WTC11 (cell line): ENCODE results near the gene PAX4.

Experiments used
- CREM ChIP-seq: sonication (generic); formaldehyde crosslinking; IDR thresholded peaks from 2 replicates; pipeline ENCODE4 v1.8.1; 2022; ENCODE audit warnings: mild to moderate bottlenecking, missing genetic modification reagents, moderate library complexity
- ETV6 ChIP-seq: sonication (generic); formaldehyde crosslinking; IDR thresholded peaks from 2 replicates; pipeline ENCODE4 v1.8.1; 2022; ENCODE audit warnings: mild to moderate bottlenecking, missing genetic modification reagents
- NR2C2 ChIP-seq: sonication (generic); formaldehyde crosslinking; IDR thresholded peaks from 2 replicates; pipeline ENCODE4 v1.8.0; 2022; ENCODE audit warnings: mild to moderate bottlenecking, missing genetic modification reagents
- NR3C1 ChIP-seq: sonication (generic); formaldehyde crosslinking; conservative IDR thresholded peaks from 2 replicates; pipeline ENCODE4 v1.8.1; 2023; ENCODE audit warnings: low read depth, mild to moderate bottlenecking, missing genetic modification reagents
- ZNF671 ChIP-seq: fragments of 250-450 bp; sonication (Bioruptor Pico); IDR thresholded peaks from 2 replicates; pipeline ENCODE4 v1.8.0; 2021; ENCODE audit warnings: mild to moderate bottlenecking
- TF ChIP-seq, protein P1 (sequence below): sonication (generic); formaldehyde crosslinking; IDR thresholded peaks from 2 replicates; pipeline ENCODE4 v1.8.1; 2023; ENCODE audit warnings: mild to moderate bottlenecking, moderate library complexity, missing genetic modification reagents
- TF ChIP-seq, protein P2 (sequence below): sonication (generic); formaldehyde crosslinking; IDR thresholded peaks from 2 replicates; pipeline ENCODE4 v1.8.1; 2023; ENCODE audit warnings: mild to moderate bottlenecking, missing genetic modification reagents, moderate library complexity
- TF ChIP-seq, protein P3 (sequence below): fragments of 200-600 bp; IDR thresholded peaks from 2 replicates; pipeline ENCODE4 v1.8.0; 2022; ENCODE audit warnings: antibody characterized with exemption
- TF ChIP-seq, protein P4 (sequence below): sonication (generic); formaldehyde crosslinking; IDR thresholded peaks from 2 replicates; pipeline ENCODE4 v1.8.0; 2022; ENCODE audit warnings: mild to moderate bottlenecking, missing genetic modification reagents

DNA sequence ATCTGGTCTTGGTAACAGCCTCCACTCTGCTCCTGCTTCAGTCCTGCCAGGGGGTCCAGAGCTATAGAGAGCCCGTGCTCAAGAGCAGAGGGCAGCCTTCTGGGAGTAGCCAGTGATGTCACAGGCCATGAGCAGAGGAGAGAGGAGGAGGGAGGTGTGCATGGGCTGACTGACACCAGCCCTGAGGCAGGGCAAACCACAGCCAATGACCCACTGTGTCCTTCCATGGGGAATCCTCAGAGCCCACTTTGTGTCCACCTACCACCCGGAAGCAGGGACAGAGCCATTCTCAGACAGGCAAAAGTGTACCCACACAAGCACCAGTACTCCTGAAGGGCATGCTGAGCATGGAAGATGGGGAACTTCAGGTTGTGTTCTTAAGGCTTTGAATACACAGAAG is at the start of gene PAX4:
- TF ChIP-seq ETV6 (CRISPR knock-in tag) (no peak), NR3C1 (CRISPR knock-in tag) (no peak), ZNF671 (CRISPR knock-in tag) (no peak), NR2C2 (CRISPR knock-in tag) (no peak), CREM (CRISPR knock-in tag) (no peak)
- TF ChIP-seq, protein P1, sequence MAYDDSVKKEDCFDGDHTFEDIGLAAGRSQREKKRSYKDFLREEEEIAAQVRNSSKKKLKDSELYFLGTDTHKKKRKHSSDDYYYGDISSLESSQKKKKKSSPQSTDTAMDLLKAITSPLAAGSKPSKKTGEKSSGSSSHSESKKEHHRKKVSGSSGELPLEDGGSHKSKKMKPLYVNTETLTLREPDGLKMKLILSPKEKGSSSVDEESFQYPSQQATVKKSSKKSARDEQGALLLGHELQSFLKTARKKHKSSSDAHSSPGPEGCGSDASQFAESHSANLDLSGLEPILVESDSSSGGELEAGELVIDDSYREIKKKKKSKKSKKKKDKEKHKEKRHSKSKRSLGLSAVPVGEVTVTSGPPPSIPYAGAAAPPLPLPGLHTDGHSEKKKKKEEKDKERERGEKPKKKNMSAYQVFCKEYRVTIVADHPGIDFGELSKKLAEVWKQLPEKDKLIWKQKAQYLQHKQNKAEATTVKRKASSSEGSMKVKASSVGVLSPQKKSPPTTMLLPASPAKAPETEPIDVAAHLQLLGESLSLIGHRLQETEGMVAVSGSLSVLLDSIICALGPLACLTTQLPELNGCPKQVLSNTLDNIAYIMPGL (CRISPR knock-in tag): no peak
- TF ChIP-seq, protein P2, sequence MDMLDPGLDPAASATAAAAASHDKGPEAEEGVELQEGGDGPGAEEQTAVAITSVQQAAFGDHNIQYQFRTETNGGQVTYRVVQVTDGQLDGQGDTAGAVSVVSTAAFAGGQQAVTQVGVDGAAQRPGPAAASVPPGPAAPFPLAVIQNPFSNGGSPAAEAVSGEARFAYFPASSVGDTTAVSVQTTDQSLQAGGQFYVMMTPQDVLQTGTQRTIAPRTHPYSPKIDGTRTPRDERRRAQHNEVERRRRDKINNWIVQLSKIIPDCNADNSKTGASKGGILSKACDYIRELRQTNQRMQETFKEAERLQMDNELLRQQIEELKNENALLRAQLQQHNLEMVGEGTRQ (CRISPR knock-in tag): no peak
- TF ChIP-seq, protein P3, sequence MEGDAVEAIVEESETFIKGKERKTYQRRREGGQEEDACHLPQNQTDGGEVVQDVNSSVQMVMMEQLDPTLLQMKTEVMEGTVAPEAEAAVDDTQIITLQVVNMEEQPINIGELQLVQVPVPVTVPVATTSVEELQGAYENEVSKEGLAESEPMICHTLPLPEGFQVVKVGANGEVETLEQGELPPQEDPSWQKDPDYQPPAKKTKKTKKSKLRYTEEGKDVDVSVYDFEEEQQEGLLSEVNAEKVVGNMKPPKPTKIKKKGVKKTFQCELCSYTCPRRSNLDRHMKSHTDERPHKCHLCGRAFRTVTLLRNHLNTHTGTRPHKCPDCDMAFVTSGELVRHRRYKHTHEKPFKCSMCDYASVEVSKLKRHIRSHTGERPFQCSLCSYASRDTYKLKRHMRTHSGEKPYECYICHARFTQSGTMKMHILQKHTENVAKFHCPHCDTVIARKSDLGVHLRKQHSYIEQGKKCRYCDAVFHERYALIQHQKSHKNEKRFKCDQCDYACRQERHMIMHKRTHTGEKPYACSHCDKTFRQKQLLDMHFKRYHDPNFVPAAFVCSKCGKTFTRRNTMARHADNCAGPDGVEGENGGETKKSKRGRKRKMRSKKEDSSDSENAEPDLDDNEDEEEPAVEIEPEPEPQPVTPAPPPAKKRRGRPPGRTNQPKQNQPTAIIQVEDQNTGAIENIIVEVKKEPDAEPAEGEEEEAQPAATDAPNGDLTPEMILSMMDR: no peak
- TF ChIP-seq, protein P4, sequence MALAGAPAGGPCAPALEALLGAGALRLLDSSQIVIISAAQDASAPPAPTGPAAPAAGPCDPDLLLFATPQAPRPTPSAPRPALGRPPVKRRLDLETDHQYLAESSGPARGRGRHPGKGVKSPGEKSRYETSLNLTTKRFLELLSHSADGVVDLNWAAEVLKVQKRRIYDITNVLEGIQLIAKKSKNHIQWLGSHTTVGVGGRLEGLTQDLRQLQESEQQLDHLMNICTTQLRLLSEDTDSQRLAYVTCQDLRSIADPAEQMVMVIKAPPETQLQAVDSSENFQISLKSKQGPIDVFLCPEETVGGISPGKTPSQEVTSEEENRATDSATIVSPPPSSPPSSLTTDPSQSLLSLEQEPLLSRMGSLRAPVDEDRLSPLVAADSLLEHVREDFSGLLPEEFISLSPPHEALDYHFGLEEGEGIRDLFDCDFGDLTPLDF (CRISPR knock-in tag): no peak
